ENCODE data around the gene IWS1.

IWS1 gene

DNA sequence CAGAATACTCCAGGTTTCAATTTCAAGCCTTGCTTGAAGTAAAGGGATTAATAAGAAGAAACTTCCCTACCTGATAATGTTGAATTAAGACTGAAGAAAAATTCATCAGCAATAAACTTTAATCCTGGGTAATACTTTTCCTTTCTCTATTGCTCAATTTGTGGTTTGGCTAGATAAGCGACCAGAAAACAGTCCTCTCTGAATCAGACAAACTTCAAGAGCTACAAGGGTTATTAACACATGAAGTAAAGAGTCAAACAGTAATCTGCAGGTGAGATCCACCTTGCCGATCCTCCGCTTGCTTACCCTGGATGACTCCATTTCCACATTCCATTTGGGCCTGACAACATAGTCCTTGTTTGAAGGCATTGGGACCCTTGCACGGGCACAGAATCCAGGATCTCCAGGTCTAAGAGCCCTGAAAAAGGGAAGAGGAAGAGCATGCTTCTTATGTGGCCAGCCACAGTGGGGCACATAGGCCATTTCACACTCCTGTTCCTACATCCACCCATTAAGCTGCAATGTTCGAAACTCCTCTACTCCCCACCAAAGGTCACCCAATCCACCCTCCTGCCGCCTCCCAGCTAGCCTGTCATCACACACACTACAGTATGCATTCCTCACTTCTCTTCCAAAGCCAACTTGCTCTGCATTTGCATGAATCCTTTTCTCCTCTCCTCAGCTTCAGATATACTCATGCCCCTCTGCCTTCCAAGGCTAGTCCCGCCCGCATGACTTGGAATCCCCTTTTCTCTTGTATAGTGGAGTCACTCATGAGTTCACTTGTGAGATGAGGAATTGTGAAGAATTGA lies 39.8 kb downstream of the IWS1 start:
- DNase-seq, result peak; percentile 84

GRCh38 chr2:127485694-127486071 lies 40.6 kb downstream of the IWS1 start:
- DNase-seq, result peak; percentile 76

DNA sequence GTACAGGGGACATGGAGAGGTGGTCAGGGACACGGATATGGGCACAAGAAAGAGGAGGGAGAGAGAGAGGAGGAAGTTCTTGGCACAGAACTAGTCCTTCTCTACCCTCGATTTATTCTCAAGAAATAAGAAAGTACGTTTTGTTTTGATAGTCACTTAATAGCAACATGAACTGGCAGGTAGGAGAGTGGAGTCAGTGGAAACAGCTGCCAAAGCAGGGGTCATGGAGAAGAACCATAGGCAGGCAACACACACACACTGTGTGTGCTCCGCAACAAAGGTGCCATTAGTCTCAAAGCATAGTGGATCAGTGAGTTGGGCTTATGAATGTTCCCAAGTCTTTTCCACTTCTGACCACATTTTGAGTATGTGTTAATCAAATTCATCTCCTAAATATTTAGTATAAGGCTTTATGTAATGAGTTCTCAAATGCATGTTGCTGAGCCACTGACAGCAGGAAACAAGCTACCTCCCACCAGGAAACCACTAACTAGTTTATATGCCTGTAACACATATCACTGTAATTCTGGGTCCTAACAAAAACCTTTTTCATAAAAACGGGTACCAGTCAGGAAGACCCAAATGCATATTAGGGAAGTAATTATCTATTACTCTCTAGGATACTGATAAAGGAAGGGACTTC lies 41.1 kb downstream of the IWS1 start:
- DNase-seq, result peak; percentile 76

DNA sequence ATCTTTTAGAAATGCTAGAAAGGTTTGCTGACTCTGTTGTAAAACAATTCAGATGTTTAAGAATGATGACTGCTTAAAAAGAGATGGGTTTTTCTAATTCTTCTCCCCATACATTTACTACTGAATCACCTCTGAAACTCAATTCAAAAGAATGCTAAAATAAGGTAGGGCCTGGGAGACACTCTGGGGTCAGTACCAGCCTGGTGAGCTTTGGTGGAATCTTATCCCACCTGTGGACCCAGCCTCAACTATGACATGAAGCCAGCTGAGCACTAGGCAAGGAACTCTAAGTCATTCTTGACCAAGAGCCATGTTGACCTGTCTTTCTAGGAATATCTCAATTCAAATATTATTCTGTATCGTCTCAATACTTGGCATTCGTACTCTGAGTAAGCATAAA lies 44.3 kb downstream of the IWS1 start:
- DNase-seq, result no peak

DNA sequence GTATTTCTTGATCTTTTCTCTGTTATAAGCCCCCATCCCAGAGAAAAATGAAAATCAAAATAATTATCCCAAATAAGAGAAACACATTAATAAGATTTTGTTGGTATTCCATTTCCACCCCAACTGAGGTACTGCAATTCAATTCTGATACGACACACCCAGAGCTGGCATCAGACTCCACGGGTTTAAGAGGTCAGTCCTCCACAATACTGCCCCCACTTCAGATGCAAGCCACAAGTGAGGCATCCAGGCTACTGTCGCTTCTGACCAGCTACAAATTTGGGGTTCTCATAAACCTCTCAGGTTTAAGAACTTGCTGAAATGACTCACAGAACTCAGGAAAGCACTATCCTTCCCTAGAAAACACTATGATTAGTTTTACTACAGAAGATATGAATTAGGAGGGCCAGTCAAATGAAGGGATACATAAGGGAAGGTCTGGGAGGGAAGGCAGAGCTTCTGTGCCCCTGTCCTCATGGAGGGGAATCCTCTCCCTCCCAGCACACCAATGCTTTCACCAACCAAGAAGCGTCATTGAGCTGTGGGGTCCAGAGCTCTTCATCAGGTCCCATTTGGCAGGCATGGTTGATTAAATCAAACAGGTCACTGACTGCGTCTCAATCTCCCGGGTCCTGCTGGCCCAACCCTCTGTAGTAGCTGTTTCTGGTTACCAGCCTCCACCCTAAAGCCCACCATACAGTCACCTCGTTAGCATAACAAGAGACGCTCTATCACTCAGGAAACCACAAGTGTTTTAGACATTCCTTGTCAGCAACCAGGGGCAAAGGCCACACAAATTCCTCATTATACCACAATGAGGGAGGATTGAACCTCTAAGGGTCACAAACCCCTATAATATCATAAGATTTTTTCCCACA lies 46.2 kb downstream of the IWS1 start:
- no peak for DNase-seq

DNA sequence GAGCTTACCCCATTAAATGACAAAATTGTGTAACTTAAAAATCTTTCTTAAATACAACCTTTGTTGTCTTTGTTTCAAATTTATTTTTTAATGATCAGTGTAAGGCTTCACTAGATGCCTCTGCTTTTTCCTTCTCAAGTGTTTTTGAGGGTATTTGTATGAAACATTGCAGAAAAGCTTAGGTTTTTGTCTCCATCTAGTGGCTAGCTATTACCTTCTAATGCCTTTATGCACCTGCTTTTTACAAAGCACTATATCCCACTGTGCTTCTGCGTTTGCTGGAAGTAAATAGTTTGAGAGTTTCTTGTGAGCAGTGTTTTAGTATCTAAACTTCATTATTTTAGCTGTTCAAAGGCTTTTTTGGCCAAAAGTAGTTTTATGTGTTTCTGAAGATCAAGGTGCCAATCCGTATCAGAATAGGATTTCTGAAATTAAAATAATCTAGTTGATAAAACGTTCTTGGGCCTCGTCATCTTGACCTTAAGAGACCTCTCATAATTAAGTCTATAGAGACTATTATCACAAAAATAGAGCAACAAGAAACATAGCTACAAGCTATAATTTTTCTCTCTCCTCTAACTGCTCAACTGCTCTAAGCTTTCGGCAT lies 47.0 kb downstream of the IWS1 start:
- peak; percentile 24 for DNase-seq

DNA sequence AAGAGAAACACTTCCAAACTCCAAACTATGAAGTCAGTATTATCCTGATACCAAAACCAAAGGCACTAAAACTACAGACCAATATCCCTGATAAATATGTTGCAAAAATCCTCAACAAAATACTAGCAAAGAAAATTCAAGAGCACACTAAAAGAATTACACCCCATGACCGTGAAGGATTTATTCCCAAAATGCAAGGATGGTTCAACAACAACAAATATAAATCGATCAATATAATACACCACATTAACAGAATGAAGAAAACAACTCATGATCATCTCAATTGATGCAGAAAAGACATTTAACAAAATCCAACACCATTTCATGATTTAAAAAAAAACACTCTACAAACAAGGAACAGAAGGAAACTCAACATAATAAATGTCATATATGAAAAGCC lies 50.5 kb downstream of the IWS1 start:
- no peak for DNase-seq

DNA sequence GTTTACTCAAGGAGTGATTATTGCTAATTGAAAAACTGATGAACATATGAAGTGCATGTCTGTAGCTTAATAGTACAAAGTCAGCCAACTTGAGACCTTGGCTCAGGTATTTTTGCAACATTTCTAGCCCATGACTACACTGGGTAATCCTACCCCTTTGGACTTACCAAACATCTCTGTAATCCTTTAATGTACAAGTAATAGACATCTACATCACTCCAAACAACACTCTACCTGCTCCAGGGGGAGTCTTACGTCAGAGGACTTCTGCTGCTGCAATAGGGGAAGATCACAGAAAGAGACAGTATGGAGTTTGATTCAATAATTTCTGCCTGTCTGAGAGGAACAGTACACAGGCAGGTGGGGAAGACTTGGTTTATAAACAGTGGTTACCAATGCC lies 54.0 kb downstream of the IWS1 start:
- DNase-seq, result no peak

GRCh38 chr2:127471286-127471988 lies 54.9 kb downstream of the IWS1 start:
- no peak for DNase-seq

GRCh38 chr2:127469974-127470373 lies 56.3 kb downstream of the IWS1 start:
- DNase-seq, result no peak

DNA sequence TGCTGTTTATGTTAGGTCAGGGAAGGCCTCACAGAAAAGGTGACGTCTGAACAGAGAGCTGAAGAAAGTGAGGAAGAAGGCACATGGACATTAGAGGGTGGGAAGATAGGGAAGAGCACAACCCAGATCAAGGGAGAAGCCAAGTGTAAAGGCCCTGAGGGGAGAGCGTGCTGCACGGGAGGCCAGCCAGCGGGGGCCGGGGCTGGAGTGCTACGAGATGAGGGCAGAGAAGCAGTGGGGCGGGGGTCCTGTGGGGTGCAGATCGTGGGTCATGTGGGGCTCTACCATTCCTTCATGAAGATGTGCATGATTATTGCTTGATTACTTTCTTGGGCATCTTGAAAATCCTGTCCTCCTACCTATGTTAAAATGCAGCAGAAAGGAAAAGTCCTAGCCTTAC lies 57.2 kb downstream of the IWS1 start:
- no peak for DNase-seq

GRCh38 chr2:127465258-127465657 lies 61.0 kb downstream of the IWS1 start:
- no peak for DNase-seq

DNA sequence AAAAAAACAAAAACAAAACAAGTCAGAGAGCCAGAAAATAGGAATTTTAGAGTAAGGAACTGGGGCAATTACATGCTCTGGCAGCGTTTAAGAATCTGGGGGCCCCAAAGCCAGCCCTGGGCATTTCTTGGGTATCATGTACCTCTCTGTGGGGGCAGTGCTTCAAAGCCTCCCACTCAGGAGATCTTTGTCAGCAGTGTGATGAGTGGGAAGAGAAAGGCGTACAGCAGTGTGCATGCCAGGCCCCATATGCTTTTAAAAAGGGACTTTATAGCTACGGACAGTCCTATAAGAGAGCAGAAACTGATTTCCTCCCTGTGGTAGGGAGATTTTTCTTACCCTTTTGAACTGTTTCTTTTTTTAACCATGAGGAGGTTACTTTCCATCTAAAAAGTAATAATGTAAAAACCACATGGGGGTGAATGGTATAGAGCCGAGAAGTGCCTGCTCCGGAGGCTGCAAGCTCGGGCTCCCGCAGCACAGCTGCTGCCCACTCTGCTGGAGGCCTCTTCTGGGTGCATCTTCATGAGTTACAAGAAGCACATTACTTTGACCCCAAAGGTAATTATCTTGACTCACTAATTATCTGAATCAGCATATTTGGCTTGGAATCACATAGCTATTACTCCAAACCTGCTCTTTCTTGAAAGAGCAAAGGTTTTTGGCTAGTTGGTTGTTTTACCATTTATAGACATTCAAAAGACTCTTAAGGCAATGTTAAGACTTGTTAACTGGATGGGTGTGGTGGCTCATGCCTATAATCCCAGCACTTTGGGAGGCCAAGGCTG lies 61.6 kb downstream of the IWS1 start:
- DNase-seq, result no peak

- DNase-seq, result no peak
Observed at GRCh38 chr2:127463155-127463991, 62.9 kb downstream of the IWS1 start.

DNA sequence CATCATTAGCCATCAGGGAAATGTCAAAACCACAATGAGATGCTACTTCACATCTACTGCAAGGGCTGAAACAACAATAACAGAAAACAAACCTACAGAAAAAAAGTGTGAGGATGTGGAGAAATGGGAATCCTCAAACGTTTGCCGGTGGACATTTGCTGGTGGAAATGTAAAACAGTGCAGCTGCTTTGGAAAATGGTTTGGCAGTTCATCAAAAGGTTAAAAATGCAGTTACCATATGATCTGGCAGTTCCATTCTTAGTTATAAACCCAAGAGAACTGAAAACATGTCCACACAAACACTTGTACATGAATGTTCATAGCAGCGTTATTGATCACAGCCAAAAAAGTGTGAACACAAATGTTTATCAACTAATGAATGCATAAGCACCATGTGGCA lies 63.8 kb downstream of the IWS1 start:
- DNase-seq, result no peak

GRCh38 chr2:127456960-127457359 lies 69.3 kb downstream of the IWS1 start:
- no peak for DNase-seq

GRCh38 chr2:127455566-127456493 lies 70.5 kb downstream of the IWS1 start:
- DNase-seq, result peak; percentile 27

- DNase-seq, result no peak
Observed at GRCh38 chr2:127454595-127455565, 71.4 kb downstream of the IWS1 start.
